GM21390 (cell line): Measurements from ENCODE around the gene SNRK.

ENCODE experiments used
- ATAC-seq: cut with Tn5 transposase; IDR thresholded peaks from one replicate; pipeline ENCODE4 v1.9.1; 2021; ENCODE audit not compliant: unreplicated experiment

Gene SNRK

DNA sequence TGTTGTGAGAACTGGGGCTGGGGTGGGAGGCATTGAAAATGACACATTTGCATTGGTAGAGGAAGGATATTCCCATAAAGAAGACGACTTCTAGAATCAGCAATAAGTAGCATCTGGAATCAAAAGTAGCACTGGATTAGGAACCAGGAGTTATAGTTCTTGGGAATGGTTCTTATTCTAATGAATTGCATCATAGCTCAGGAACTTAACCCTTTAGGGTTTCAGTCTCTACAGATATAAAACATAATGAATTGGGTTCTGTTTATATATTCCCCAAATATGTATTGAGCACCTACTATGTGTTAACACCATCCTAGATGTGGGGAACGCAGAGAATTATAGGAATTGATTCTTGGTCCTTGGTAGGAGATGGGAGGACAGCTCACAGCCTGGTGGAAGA, 16.3 kb upstream of the SNRK start:
- no peak for ATAC-seq

DNA sequence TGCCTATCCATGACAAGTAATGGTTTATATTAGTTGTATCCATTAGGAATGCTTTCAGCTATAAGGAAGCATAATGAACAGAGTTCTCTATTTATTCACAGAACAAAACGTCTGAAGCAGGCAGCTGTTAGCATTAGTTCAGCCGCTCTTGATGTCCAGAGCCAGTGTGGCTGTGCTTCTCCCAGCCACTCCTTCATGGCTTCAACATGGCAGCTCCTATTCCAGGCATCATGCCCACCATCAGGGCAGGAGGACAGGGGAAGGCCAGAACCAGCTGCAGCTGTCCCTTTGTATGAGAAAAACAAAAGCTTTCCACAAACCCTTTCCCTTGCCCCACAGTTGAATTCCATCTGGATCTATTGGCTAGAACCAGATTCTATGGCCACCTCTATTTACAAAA, 12.9 kb upstream of the SNRK start:
- ATAC-seq: no peak

GRCh38 chr3:43279082-43279481, 7.3 kb upstream of the SNRK start:
- ATAC-seq: no peak

- ATAC-seq: no peak
These were observed 6.8 kb upstream of the SNRK start for GRCh38 chr3:43279532-43279931.

DNA sequence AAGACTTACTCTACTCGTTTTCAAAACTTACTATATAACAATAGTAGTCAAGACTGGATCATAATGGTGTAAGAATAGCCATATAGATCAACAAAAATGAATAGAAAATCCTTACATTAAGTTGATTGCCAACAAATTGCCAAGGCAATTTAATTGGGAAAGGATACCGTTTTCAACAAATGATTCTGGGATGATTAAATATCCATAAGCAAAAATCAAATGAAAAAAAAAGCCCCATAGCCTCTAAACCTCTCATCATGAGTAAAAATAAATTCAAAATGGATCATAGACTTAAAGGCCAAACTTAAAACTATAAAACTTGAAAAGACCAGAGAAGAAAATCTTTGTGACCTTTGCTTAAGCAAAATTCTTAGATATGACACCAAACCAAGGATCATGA, 5.3 kb upstream of the SNRK start:
- ATAC-seq: no peak

DNA sequence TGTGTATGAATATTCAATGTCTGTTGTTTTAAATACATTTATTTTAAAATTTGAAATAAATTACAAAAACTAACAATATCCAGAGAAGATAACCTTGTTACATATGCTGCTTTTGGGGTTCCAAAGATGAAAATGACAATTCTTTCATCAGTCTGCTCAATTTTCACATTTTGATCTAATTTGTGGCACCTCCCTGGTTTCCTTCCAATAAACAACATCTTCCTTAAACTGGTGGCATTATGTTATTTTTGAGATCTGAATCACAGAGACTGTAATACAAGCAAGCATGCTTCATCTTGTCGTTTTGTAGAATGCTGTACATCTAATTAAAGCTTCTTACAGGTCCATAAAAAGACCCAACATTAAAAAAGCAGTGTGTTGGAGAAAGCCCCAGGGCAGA, 2.2 kb upstream of the SNRK start:
- ATAC-seq: no peak

- no peak for ATAC-seq
These were observed 696 bp upstream of the SNRK start for GRCh38 chr3:43285644-43286043.

DNA sequence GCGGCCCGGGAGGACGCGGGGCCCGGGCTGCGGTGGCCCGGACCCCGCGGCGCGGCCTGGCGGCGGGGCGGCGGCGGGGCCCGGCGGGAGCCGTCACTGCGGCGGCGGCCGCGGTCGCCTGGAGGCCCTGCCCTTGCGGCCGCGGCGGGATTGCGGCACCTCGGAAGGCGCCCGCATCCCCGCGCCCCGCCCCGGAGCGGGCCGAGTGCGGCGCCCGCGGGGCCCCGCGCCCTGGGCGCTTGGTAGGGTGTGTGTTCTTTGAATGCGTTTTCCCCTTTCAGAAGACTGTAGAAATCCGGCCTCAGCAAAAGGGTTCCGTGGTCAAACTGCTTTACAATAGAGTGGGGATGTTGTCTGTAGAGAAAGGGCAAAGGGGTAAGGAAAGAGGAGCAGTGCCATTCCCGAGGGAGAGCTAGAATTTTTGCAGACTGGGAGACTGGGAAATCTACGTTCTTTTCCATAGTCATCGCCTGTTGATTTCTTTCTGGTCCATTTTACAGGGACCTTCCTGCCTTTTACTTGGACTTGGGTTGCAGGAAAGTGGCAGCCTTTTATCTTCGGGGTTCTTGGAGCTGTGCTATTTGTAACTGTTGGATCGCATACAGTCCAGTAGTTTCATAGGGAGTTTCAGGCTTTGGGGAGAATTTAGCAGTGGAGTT, 630 bp downstream of the SNRK start:
- ATAC-seq: no peak

DNA sequence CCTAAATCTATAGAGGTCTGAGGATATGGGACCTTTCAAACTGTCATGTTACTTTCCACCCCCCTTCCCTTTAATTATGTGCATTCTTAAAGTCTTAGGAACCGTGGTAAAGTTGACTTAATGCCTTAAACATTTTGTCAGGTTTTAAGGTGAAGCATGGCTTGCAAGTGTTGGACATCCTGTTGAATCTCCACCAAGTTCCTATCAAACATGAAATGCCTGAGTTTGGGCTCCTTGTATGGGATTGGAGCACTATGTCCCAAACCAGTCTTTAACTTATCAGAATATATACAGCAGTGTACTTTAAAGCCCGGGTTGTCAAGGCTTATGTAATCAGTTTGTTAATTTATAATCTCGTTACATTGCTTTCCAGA, 1.1 kb downstream of the SNRK start:
- no peak for ATAC-seq

- peak; percentile 41 for ATAC-seq
These were observed 2.0 kb downstream of the SNRK start for GRCh38 chr3:43288366-43288765.

- ATAC-seq: no peak
These were observed 2.5 kb downstream of the SNRK start for GRCh38 chr3:43288850-43289249.

DNA sequence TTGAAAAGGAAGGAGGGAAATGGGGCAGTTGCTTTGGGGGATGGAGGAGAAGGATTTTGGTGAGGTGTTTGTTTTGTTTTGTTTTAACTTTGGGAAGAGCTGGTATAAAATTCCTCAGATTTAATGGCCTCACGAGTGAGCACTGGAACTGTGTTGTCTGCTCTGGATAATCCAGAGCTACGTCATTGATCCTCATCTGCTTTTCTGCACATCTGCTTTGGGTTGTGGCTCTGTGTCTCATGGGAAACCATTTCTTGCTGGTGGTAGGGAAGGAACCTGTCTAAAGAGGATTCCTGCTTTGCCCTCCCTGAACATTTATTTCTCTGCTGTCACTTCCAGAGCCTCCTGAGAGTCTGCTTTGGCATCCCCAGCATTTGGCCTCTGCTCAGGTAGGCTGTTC, 3.1 kb downstream of the SNRK start:
- no peak for ATAC-seq

DNA sequence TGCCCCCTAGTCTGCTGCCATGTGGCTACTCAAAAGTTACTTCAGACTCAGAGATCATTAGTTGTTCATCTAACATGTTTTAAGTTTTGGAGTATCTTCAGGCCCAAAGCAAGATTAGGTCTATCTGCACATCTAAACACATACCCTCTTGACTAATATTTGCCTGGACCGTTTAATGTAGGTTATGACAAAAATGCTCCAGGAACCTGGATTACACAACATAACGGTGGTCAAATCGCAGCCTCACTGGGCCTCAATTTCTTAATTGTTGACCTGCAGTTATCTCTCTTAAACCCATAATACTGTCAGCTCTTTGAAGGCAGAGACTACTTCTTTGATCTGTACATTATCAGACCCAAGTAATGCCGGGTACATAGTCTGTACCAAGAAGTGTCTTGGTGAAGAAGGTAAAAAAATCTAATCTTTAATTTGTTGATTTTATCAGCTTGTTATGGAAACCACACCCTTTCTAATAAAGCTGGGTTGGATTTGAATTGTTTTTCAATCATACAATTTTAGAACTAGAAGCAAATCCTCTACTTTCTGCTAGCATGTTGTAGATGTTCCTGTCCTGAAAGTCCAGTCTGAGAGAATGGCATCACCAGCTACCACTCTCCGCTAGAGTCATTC, 3.6 kb downstream of the SNRK start:
- ATAC-seq: no peak

- ATAC-seq: no peak
These were observed 4.6 kb downstream of the SNRK start for GRCh38 chr3:43290956-43291355.

DNA sequence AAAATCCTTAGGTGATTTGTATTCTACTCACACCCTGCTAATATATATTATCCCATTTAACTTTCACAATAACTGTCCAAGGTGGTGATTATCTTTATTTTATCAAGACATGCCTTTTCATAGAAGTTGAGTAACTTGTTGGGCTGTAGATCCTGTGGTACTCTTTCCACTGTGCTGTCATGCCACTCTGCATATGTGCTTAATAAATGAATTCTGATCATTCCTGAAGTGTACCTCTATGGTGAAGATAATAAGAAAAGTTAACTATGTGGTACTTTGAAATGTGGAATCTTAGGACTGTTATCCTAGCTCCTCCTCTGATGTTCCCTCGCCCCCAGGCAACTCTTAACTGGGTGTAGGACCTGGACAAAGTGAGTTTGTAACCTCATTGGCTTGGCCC, 5.2 kb downstream of the SNRK start:
- no peak for ATAC-seq

DNA sequence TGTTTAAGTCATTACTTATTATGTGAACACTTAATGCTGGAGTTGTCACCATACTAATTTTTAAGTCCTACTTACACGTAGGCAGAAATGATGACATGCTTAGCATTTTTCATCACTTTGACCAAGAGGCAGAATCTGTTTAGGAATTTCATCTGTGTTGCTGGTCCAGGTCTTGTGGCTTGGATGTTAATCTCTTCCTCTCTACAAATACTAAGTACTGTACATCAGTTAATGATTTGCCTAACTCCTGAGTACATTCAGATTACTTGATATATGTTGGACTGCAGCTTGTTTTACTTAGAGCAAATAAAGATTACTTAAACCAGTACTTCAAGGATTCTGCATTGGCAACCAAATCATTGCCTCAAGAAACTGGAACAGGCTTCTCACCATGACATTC, 8.6 kb downstream of the SNRK start:
- no peak for ATAC-seq

GRCh38 chr3:43296565-43296964, 10.2 kb downstream of the SNRK start:
- peak; percentile 91 for ATAC-seq

DNA sequence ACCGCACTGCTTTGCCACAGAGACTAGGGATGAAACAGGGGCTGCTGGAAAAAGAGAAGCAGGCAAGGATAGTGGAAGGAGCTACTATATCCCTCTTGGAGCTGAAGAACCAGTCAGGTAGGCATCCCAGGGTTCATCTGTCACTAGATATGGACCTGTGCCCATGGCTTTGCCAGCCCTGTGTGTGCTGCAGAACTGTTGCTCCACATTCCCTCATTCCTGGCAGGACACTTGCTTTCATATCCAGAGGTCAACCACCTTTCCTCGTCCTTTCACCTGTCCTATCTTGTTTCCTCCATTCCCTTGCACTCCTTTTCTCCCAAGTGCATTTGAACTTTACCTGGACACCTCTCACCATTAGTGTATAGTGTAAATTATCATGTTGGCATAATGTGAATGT, 12.0 kb downstream of the SNRK start:
- no peak for ATAC-seq

GRCh38 chr3:43298761-43299160, 12.4 kb downstream of the SNRK start:
- no peak for ATAC-seq

DNA sequence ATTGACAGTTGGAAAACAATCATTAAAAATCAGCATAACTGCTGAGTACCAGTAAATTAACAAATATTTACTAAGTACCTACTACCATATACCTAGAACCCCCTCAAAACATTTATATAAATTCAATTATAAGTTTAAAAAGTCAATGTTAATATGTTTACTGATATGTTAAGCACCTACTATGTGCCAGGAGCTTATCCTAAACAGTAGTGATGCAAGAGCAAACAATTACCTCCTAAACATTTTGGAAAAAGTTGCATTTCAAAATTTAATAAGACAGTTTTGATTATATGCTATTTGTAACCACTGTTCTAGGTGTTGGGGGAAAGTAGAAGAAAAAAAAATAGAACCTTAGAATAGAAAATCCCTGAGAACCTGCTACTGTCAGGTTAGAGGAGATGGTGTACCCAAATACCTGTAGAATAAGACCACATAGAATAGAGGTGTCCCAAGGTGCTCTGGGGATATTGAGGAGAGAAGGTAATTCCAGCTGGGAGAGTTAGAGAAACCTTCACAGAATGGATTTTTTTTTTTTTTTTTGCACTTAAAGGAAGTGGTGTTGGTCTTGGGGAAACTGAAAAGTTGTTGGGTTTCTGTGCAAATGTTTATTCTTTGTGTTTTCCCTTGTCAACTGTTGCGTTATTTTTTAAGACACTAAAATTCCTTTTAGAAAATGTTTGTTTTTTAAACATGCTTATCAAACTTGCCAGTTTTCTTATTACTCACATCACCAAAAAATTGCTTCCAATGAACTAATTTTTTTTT, 16.0 kb downstream of the SNRK start:
- no peak for ATAC-seq

- ATAC-seq: no peak
These were observed 17.8 kb downstream of the SNRK start for GRCh38 chr3:43304126-43304525.

- ATAC-seq: no peak
These were observed 20.9 kb downstream of the SNRK start for GRCh38 chr3:43307226-43307625.
